Left renal pelvis (tissue), 4 donors: Measurements from ENCODE around the gene RPS15. TPM values are rescaled to one million over a fixed set of nuclear protein-coding genes. Genes with fewer than 3 reads are reported as not detected.

Source experiments
- DNase-seq, 4 donors: peaks; one replicate each; pipeline ENCODE4 v3.0.0-alpha.2; 2013; ENCODE audit warnings: low read depth in 4 of 4, low spot score in 3 of 4
- polyA plus RNA-seq, 4 donors: library from polyadenylated mRNA; unstranded; fragments of 120-200 nt; gene quantifications; one replicate each; pipeline ENCODE4 v1.2.1, GENCODE V29; 2013; ENCODE audit not compliant: insufficient read length in 4 of 4

The RPS15 gene
- polyA plus RNA-seq, 4 donors: 544 to 886 (median 605) TPM

DNA sequence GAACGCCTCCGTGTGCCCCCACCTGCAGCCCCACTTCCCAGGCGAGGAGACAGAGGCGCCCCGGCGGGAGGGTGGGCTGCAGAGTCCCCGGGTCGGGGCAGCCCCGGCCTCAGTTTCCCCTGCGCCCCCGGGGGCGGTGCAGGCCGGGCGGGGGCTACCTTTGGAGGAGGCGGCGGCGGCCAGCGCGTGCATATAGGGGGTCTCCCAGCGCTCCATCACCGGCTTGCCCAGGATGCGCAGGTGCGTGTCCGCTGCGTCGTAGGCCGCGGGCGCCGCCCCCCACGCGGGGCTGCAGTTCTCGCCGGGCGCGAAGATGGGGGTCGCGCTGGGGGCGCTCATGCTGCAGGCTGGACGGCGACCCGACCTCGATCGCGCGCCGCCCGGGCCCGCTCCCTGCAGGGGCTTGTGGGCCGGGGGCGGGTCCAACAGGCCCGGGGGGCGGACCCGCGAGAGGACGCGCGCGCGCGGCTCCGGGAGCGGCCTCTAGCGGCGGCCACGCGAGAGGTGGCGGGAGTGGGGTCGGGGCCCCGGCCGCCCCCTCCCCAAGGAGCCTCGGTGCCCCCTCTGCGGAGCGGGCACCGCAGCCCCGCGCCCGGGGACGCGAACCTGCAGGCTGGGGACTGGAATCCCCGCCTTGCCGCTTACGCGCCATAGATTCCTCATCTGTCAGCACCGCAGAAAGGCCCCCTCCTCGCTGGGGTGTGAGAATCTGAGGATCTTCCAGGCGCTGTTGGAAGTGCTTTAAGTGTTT, 36.9 kb upstream of the RPS15 start, which contains the start of gene GAMT:
Gene GAMT (minus strand): TSS at position 405 of the 751 bp plus-strand sequence. CDS start 66 bp downstream, at position 339.
- no peak for DNase-seq

DNA sequence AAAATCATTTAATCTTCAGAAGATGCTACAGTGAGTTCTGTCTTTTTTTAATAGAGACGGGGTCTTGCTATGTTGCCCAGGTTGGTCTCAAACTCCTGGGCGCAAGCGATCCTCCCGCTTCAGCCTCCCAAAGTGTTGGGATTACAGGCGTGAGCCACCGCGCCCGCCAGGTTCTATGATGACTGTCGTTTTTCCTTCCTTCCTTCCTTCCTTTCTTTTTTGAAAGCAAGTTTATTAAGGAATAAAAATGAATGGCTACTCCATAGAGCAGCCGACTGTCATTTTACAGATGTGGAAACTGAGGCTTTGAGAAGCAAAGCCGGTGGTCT, 36.3 kb upstream of the RPS15 start:
- no peak for DNase-seq

GRCh38 chr19:1402411-1403070, 35.7 kb upstream of the RPS15 start:
- no peak for DNase-seq

DNA sequence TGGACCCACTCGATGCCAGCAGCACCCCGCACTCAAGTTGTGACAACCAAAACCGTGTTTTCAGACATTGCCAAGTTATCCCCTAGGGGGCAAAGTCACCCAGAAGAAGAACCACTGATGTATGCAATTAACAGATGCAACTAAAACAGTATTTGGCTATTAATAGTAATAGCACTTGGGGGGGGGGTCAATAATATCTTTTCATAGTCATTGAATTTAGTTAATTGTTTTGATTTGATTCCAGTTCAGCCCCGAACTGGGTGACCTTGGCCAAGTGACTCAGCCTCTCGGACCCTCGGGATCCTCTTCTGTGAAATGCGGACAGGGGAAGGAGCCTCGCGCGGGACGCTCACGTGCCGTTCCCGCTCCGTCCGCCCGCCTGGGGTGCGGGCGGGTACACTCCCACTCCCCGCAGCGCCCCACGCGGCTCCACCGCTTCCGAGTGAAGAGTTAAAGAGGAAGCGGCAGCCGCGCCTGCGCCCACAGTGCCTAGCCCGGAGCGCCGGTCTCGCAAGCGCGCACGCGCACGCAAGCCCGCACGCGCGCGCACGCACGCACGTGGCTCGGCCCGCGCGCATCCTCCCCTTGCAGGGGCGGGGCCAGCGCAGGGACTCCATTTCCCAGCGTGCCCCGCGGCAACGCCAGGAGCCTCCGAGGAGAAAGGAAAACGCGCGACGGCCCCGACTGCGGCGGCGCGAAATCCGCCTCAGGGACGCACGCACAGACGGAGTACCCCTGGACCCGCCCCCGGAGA, 31.2 kb upstream of the RPS15 start:
- peak; percentile 92 to 98 (median 96) for DNase-seq

GRCh38 chr19:1407528-1408299, 30.5 kb upstream of the RPS15 start, which contains the start of gene DAZAP1:
DAZAP1 (plus strand) TSS chr19:1407586; CDS start chr19:1407774, 188 bp downstream.
- no peak for DNase-seq

- no peak for DNase-seq
Observed at GRCh38 chr19:1408300-1409203, 29.6 kb upstream of the RPS15 start.

DNA sequence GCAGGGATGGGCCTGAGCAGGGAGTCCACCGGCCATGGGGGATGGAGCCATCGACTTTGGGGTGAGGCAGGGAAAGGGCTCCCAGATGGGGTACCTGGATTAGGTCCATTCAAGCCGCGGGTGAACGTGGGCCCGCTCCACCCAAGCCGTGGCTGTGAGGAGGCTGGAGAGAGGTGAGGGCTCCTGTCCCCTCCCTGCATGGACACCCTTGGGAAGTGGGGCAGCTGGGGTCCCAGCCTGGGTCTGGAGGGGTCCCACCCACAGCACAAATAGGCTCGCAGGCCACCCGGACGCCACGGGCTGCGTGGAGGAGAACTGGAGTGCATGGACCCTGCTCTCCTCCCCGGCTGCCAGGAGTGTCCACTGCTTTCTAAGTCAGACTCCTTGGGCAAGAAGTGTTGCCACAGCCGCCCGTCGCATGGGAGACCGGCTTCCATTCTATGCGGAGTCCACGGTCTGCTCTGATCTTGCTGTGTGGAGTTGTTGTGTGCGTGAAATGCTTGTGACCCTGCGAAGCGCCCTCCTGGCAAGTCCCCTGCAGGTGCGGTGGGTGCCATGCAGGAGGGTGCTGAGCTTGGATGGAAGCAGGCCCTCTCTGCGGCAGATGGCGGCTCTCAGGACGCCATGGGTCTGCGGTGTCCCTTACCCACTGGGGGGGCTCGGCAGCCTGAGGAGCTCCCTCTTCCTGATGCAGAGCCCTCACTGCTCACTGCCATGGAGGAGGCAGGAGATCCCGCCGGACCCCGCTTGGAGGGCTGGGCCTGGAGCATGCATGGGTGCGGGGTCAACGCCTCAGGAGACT, 28.8 kb upstream of the RPS15 start:
- no peak for DNase-seq

DNA sequence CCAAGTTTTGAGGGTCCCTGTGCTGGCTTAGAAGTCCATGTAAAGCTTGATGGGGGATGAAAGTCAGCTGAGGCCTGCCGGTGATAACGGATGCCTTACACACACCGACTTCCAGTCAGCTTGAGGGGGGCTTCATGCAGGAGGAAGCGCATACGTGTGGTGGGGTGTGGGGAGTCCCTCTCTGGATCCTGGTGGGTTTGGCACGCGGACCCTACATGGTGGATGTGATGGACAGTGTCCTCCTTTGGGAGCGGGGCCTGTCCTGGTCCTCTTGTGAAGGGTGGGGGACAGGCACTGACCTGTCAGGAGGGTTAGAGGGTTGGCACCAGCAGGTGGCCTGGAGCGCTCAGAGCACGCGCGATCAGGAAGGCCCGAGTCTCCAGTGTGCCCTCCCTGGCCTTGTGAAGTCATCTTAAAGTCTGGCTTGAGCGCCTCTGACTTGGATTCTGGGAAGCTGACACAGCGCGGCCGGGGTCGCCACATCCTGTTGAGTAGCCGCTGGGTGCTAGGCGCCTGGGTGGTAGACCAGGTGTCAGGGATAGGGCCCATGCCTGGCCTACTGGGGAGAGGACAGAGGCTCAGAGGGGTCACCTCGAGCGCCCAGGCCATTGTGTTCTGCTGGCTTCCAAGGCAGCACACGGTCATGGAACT, 27.9 kb upstream of the RPS15 start:
- DNase-seq: no peak

DNA sequence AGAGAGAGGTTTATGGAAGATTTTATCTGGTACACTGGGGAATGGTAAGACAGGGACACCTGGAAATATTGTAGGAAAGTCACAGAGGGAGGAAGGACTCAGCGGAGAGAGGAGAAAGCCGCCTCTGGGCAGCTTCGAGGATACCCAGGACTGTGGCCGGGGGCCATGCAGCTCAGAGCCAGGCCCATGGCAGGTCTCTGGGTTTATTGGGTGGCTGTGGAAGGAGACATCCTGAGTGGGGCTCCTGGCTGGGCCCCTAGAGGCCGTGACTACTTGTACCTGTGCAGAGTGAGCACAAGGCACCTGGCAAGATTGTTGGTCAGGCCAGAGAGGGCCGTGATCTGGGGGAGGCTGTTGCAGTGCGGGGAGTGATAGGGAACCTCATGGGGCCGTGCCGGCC, 27.4 kb upstream of the RPS15 start:
- no peak for DNase-seq

DNA sequence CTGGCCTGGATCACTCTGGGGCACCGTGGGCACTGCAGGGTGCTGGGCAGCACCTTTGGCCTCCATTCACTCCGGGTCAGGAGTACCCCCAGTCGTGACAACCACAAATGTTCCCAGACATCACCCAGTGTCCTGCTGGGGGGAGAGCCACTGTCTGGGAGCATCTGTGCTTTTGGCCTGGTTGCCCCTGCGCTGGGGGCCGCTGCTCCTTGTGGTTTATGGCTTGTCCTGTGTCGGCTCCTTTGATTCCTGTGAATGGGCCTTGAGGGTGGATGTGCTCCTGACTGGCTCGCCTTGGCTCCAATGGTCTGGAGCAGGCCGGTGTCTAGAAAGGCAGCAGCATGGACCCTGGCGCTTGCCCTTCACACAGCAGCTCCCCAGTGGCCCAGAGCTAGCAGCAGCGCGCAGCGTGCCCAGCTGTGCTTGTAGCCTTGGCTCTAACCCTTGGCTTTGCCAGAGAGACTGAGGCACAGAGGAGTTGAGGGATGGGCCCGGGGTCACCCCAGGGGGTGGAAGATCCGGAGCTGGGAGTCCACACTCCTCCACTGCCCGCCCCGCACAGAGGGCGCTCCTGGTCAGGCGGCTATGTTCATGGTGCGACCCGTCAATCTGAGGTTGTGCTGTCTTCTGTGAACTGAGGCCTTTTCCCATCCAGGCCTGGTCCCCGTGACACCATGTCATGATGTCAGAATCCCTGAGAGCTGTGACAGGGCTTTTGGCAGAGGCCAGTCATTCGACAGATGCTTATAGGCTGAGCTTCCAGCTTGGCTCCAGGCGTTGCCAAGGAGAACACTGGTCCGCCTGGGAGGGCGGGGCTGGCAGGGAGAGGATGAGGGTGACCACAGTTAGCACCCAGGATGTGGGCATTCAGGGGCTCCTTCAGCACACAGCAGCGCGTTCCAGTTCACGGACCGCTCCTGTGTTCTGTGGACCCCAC, 26.7 kb upstream of the RPS15 start:
- DNase-seq: no peak

DNA sequence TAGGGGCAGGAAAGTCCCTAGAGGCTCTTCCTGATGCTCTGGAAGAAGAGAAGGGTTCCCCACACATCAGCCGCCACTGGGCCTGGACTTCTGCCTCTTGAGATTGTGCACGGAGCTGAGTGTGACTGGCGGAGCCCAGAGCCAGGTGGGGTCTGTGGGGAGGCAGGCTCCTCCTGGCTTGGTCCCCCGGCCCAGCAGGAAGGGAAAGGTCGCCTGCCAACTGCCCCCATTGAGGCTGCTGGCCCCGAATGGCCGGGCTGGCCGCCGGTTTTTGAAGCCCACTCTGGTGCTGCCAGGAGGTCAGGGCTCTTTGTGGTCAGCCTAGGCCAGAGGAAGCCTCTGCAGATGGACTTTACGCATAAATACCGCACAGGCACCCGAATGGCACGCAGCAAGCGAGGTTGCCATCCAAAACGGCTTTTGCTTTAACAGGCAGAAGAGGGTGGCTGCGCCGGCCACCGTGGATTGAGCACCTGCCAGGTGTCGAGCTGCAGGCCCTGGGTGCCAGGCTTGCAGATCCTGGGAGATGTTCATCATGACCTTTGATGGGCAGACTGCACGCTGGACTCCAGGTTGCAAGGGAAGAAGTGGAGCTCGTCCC, 25.8 kb upstream of the RPS15 start:
- no peak for DNase-seq

DNA sequence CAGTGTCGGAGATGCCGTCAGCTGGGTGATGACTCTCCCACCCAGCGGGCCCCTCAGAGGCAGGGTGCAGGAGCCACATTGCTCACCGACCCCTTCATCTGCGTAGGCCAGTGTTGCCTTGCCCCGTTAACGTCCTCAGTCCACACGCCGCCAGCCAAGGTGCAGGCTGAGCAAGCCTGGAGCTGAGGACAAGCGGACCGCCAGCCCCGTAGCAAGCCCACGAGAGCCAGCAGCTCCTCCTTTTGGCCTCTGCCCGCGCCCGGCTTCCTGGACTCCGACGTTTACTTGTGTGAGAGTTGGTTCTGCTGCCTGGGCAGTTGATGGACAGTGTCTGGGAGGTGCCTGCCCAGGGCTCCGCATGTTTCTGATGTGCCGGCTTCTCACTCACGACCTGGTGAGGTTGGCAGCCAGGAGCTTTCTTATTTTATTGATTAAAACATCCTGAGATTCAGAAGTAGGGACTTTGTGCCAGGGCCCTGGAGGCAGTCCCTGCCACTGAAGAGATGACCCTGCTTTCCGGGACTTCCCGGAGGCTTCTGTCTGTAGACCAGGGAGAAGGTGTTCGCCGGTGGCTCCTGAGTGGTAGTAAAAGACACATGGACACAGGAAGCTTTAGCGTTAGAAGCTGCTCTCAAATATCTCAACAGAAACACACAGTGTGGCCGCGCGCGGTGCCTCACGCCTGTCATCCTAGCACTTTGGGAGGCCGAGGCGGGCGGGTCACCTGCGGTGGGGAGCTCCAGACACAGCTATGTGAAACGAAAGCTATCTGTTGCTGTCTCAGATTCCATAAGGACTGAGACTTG, 25.0 kb upstream of the RPS15 start:
- no peak for DNase-seq

GRCh38 chr19:1416014-1416841, 22.0 kb upstream of the RPS15 start:
- no peak for DNase-seq

- no peak for DNase-seq
Observed at GRCh38 chr19:1417145-1417544, 21.1 kb upstream of the RPS15 start.
